Measurements from ENCODE around the gene PDS5B. TPM values are rescaled to one million over a fixed set of nuclear protein-coding genes. Genes with fewer than 3 reads are reported as not detected.

The PDS5B gene
- total RNA-seq, 1 experiment from 2014 or later, result 26.5 TPM

- Histone ChIP-seq H3K36me3 (ENCODE audit: control insufficient read depth in 1 of 2, insufficient read depth in 2 of 2, low read length in 2 of 2) (no peaks in the 10 kb centered on the region), H4K20me1 (ENCODE audit: insufficient read depth) (no peaks in the 10 kb centered on the region), H3K9ac (ENCODE audit: low read length) (no peak overlapping the region), H2AFZ (ENCODE audit: low read depth, low read length, poor library complexity, severe bottlenecking) (no peak overlapping the region), H3K9me3 (ENCODE audit: control insufficient read depth in 1 of 2, insufficient read depth in 1 of 2, low read depth in 1 of 2, low read length in 2 of 2) (no peaks in the 10 kb centered on the region), H3K4me3 (replicated peaks in 1 of 2; ENCODE audit: low read depth in 1 of 2, low read length in 2 of 2) (no peak overlapping the region), H3K9me2 (ENCODE audit: insufficient read depth) (no peaks in the 10 kb centered on the region), H3K27me3 (ENCODE audit: insufficient read depth, low read length) (no peaks in the 10 kb centered on the region), H3K4me2 (ENCODE audit: low read length) (no peak overlapping the region), H3K79me2 (ENCODE audit: insufficient read depth, low read length) (no peaks in the 10 kb centered on the region), H3K27ac (ENCODE audit: low read depth, low read length) (no peak overlapping the region), H3K4me1 (ENCODE audit: control insufficient read depth in 1 of 2, insufficient read depth in 2 of 2, low read length in 2 of 2) (no peaks in the 10 kb centered on the region)
- no TSS peak for BruUV-seq (replicated peaks)
- no peak for ATAC-seq
- CTCF ChIA-PET, result no interaction called here
- no peak for TF ChIP-seq SIN3A (IDR thresholded peaks at IDR 0.05; ENCODE audit: low read depth)
- TF ChIP-seq ATF3 (IDR thresholded peaks at IDR 0.05), result no peak
- TF ChIP-seq RAD21 (IDR thresholded peaks at IDR 0.05; ENCODE audit: low read depth), result no peak
- no peak for TF ChIP-seq ZFX (IDR thresholded peaks at IDR 0.05)
- TF ChIP-seq JUND (IDR thresholded peaks at IDR 0.05), result no peak
- TF ChIP-seq REST (IDR thresholded peaks at IDR 0.05; ENCODE audit: low read depth), result no peak
- TF ChIP-seq POLR2A (IDR thresholded peaks at IDR 0.05; ENCODE audit: borderline replicate concordance, extremely low read depth, insufficient read depth, insufficient read length), result no peak
- TF ChIP-seq TCF7L2 (IDR thresholded peaks at IDR 0.05; ENCODE audit: borderline replicate concordance, extremely low read depth, insufficient read depth, insufficient read length), result no peak
- no peak for TF ChIP-seq CBX3 (IDR thresholded peaks at IDR 0.05; ENCODE audit: low read depth)
- no peak for TF ChIP-seq ZBTB33 (IDR thresholded peaks at IDR 0.05; ENCODE audit: extremely low read depth, insufficient replicate concordance, low read length)
- no peak for TF ChIP-seq ZNF274 (IDR thresholded peaks at IDR 0.05; ENCODE audit: low read depth, low read length)
- no peak for TF ChIP-seq EZH2 (IDR thresholded peaks at IDR 0.05)
- no peak for TF ChIP-seq YY1 (IDR thresholded peaks at IDR 0.05; ENCODE audit: extremely low read depth, insufficient replicate concordance, low read depth, low read length)
- no peak for DNase-seq (ENCODE audit: low read depth, low spot score)
- RAD21 ChIA-PET (ENCODE audit: low non-redundant PET in 1 of 2, low total read pairs in 2 of 2, uncharacterized antibody in 2 of 2, unreplicated experiment in 2 of 2), result no interaction called here
- intact Hi-C loops (cut with micrococcal nuclease), result no loop called here
- POLR2A ChIA-PET, result no interaction called here
These were observed 166.8 kb downstream of the PDS5B start for GRCh38 chr13:32752997-32753606.

Measured in HCT116 (cell line).